OCI-LY7 (cell line): Measurements from ENCODE around the gene DST.

ENCODE experiments used
- EZH2phosphoT487 ChIP-seq: fragments of 200-600 bp; sonication (generic); IDR thresholded peaks from 2 replicates; pipeline ENCODE4 v1.6.1; 2018; ENCODE audit warnings: low read depth, borderline replicate concordance, mild to moderate bottlenecking, mixed run types, antibody characterized with exemption, low read length, moderate library complexity, mixed read lengths
- TF ChIP-seq, protein P1 (sequence below): fragments of 200-600 bp; sonication (generic); conservative IDR thresholded peaks from 2 replicates; pipeline ENCODE4 v1.5.1; 2014; ENCODE audit warnings: mild to moderate bottlenecking, antibody characterized with exemption, low read length, moderate library complexity, mixed read lengths

DNA sequence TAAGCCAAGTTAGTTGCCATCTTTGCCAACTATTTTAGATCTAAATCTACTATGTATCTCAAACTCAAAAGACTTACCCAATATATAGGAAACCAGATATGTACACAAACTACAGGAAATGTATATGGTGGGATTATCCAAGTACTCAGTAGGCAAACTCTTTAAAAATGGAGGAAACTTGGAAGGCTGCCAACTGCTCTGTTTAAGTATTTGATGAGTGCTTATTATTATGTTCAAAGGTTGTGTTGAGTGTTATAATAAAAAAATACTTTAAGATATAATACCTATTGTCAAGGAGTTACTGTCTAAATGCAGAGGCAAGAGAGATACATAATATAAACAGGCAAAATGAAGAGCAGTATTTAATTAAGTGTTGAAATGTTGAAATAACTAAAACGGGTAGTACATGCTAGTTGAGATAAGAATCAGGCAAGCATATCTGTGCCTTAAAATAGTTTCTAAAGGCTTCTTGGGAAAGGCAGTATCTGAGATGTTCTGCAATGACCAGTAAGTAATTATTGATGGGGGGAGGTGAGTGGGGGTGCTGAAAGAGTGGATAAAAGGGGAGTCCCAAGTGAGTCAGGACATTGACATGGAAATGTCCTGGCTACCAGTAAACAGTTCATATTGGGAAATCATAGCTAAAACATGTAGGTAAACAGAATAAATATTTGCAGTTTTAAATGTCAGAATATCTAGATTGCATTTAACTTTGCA lies 6.5 kb upstream of the DST start:
- TF ChIP-seq, protein P1, sequence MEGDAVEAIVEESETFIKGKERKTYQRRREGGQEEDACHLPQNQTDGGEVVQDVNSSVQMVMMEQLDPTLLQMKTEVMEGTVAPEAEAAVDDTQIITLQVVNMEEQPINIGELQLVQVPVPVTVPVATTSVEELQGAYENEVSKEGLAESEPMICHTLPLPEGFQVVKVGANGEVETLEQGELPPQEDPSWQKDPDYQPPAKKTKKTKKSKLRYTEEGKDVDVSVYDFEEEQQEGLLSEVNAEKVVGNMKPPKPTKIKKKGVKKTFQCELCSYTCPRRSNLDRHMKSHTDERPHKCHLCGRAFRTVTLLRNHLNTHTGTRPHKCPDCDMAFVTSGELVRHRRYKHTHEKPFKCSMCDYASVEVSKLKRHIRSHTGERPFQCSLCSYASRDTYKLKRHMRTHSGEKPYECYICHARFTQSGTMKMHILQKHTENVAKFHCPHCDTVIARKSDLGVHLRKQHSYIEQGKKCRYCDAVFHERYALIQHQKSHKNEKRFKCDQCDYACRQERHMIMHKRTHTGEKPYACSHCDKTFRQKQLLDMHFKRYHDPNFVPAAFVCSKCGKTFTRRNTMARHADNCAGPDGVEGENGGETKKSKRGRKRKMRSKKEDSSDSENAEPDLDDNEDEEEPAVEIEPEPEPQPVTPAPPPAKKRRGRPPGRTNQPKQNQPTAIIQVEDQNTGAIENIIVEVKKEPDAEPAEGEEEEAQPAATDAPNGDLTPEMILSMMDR: no peak
- TF ChIP-seq EZH2phosphoT487: no peak
